ENCODE data around the gene CHTF18. TPM values are rescaled to one million over a fixed set of nuclear protein-coding genes. Genes with fewer than 3 reads are reported as not detected.

CHTF18 gene
- total RNA-seq, 1 donor from 2014 or later: 4.9 TPM

GRCh38 chr16:804193-805048 is 16.0 kb downstream of the CHTF18 start:
- Histone ChIP-seq H3K4me1 (peaks cover 25% of the 10 kb centered on the region), H3K36me3 (no peaks in the 10 kb centered on the region), H3K9me3 (no peaks in the 10 kb centered on the region), H3K27me3 (no peaks in the 10 kb centered on the region), H3K4me3 (no peak overlapping the region), H3K27ac (no peak overlapping the region)
- TF ChIP-seq POLR2A (IDR thresholded peaks at IDR 0.05): no peak
- no peak for TF ChIP-seq POLR2AphosphoS5 (IDR thresholded peaks at IDR 0.05; ENCODE audit: insufficient read depth in 1 of 2, low read depth in 1 of 2)
- TF ChIP-seq, protein P1, sequence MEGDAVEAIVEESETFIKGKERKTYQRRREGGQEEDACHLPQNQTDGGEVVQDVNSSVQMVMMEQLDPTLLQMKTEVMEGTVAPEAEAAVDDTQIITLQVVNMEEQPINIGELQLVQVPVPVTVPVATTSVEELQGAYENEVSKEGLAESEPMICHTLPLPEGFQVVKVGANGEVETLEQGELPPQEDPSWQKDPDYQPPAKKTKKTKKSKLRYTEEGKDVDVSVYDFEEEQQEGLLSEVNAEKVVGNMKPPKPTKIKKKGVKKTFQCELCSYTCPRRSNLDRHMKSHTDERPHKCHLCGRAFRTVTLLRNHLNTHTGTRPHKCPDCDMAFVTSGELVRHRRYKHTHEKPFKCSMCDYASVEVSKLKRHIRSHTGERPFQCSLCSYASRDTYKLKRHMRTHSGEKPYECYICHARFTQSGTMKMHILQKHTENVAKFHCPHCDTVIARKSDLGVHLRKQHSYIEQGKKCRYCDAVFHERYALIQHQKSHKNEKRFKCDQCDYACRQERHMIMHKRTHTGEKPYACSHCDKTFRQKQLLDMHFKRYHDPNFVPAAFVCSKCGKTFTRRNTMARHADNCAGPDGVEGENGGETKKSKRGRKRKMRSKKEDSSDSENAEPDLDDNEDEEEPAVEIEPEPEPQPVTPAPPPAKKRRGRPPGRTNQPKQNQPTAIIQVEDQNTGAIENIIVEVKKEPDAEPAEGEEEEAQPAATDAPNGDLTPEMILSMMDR (IDR thresholded peaks at IDR 0.05): no peak
- intact Hi-C loops (cut with DNase I): no loop called here
- no peak for DNase-seq (ENCODE audit: extremely low spot score in 2 of 2)

DNA sequence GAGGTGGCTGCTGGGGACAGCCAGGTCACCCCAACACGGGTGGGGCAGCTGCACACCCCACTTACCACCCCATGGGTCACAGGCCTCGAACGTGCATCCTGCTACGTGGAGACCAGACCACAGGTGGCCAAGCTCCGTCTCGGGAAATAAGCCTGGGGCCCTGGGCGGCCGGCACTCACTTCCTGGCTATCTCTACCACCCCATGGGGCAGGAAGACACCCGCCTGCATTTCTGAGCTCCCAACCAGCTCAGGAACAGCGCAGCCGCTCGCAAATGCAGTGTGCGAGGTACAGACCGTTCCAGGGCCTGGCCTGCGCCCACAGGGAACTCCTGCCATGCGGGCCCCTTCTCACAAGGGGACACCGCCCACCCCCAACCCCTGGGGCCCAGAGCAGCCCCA is 17.1 kb downstream of the CHTF18 start:
- no peak for DNase-seq (ENCODE audit: extremely low spot score in 2 of 2)
- no peak overlapping the region for H3K4me3 ChIP-seq
- TF ChIP-seq POLR2A (IDR thresholded peaks at IDR 0.05) (no peak), POLR2AphosphoS5 (IDR thresholded peaks at IDR 0.05; ENCODE audit: insufficient read depth in 1 of 2, low read depth in 1 of 2) (no peak)
- TF ChIP-seq, protein P1 (IDR thresholded peaks at IDR 0.05): no peak
- H3K27ac ChIP-seq: no peak overlapping the region
- H3K36me3 ChIP-seq: no peaks in the 10 kb centered on the region
- peaks cover 25% of the 10 kb centered on the region for H3K4me1 ChIP-seq
- H3K27me3 ChIP-seq: no peaks in the 10 kb centered on the region
- intact Hi-C loops (cut with DNase I): no loop called here
- no peaks in the 10 kb centered on the region for H3K9me3 ChIP-seq

GRCh38 chr16:807347-808084 is 19.1 kb downstream of the CHTF18 start:
- H3K4me1 ChIP-seq: peaks cover 25% of the 10 kb centered on the region
- H3K27ac ChIP-seq: peak overlapping the region; percentile 86
- H3K4me3 ChIP-seq: peak overlapping the region; percentile 66 to 95
- intact Hi-C loops (cut with DNase I): no loop called here
- no peak for DNase-seq (ENCODE audit: extremely low spot score in 2 of 2)
- no peaks in the 10 kb centered on the region for H3K9me3 ChIP-seq
- no peak for TF ChIP-seq POLR2A (IDR thresholded peaks at IDR 0.05)
- peak; percentile 90 to 92 for TF ChIP-seq POLR2AphosphoS5 (IDR thresholded peaks at IDR 0.05; ENCODE audit: insufficient read depth in 1 of 2, low read depth in 1 of 2)
- TF ChIP-seq, protein P1 (IDR thresholded peaks at IDR 0.05): peak in 1 of 3 experiments; percentile 15
- H3K27me3 ChIP-seq: no peaks in the 10 kb centered on the region
- no peaks in the 10 kb centered on the region for H3K36me3 ChIP-seq

DNA sequence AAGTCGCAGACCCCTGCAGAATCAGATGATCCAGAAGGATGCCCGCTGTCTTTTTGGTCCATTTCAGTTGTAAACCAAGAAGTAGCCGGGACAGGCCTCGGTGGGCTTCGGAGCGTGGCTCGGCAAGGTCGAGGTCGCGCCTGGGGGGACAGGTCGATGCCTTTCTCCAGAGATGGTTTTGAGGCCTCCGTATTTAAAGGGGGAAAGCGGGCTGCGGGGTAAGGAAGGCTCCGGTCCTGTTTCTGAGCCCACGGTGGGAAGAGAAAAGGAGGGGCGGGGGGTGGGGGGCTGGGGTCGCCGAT is 19.6 kb downstream of the CHTF18 start:
- no peak for TF ChIP-seq POLR2AphosphoS5 (IDR thresholded peaks at IDR 0.05; ENCODE audit: insufficient read depth in 1 of 2, low read depth in 1 of 2)
- no peak for TF ChIP-seq POLR2A (IDR thresholded peaks at IDR 0.05)
- TF ChIP-seq, protein P1 (IDR thresholded peaks at IDR 0.05): no peak
- intact Hi-C loops (cut with DNase I): no loop called here
- H3K4me1 ChIP-seq: peaks cover 25% of the 10 kb centered on the region
- no peaks in the 10 kb centered on the region for H3K36me3 ChIP-seq
- H3K9me3 ChIP-seq: no peaks in the 10 kb centered on the region
- H3K4me3 ChIP-seq: peak overlapping the region; percentile 66 to 95
- H3K27me3 ChIP-seq: no peaks in the 10 kb centered on the region
- DNase-seq (ENCODE audit: extremely low spot score in 2 of 2): no peak
- peak overlapping the region; percentile 86 for H3K27ac ChIP-seq

Measured in vagina (tissue), 2 donors.